B cell (primary cell): ENCODE data around the gene TRPM6. TPM values are rescaled to one million over a fixed set of nuclear protein-coding genes. Genes with fewer than 3 reads are reported as not detected.

ENCODE experiments used
- ATAC-seq: fragments of 200-7000 bp; cut with Tn5 transposase; one replicate; pipeline ENCODE4 v1.10.0; 2021; ENCODE audit warnings: low read depth, mild to moderate bottlenecking, moderate number of reproducible peaks, moderate library complexity
- CTCF ChIA-PET: fragments of 350-600 bp; sonication (Branson Sonifier 250); formaldehyde crosslinking; loops from one replicate; lab custom pipeline; 2021; ENCODE audit warnings: antibody characterized with exemption, inconsistent platforms; lab: Charles Lee
- POLR2A ChIA-PET: fragments of 350-600 bp; sonication (Branson Sonifier 250); formaldehyde crosslinking; loops from one replicate; lab custom pipeline; 2021; ENCODE audit warnings: antibody characterized with exemption; lab: Charles Lee
- DNase-seq: peaks from one replicate; pipeline ENCODE4 v3.0.0; 2013
- H2AFZ ChIP-seq: 2 replicates; pipeline ENCODE4 v1.6.1; 2012; ENCODE audit warnings: mild to moderate bottlenecking, low read depth, low read length; ENCODE audit not compliant: insufficient read depth, poor library complexity, severe bottlenecking
- H3K27ac ChIP-seq, 2 donors: 1 replicate in 1 of 2; 2 replicates in 1 of 2; pipeline ENCODE4 v1.5.1; 2012 to 2013; ENCODE audit warnings: low read length in 2 of 2, mild to moderate bottlenecking in 2 of 2, moderate library complexity in 1 of 2
- H3K27me3 ChIP-seq, 4 experiments: fragments of 200-600 bp in 1 of 4; sonication (generic) in 1 of 4; replicated peaks in 1 of 4; 1 replicate in 2 of 4; 2 replicates in 2 of 4; pipeline versions ENCODE4 v1.6.1 to v1.7.0; 2013 to 2016; ENCODE audit warnings: low read length in 3 of 4, mild to moderate bottlenecking in 2 of 4, mixed read lengths in 1 of 4, moderate library complexity in 1 of 4; ENCODE audit not compliant: insufficient read depth in 4 of 4, control insufficient read depth in 3 of 4; ENCODE audit errors: control extremely low read depth in 1 of 4
- H3K36me3 ChIP-seq, 2 experiments: replicated peaks in 1 of 2; 1 replicate in 1 of 2; 2 replicates in 1 of 2; pipeline versions ENCODE4 v1.6.1 to v1.7.1; 2013; ENCODE audit warnings: low read length in 1 of 2; ENCODE audit not compliant: insufficient read depth in 2 of 2, control insufficient read depth in 1 of 2; ENCODE audit errors: control extremely low read depth in 1 of 2, extremely low read depth in 1 of 2
- H3K4me1 ChIP-seq, 2 donors: fragments of 200-600 bp in 1 of 2; sonication (generic) in 1 of 2; 1 replicate in 1 of 2; 2 replicates in 1 of 2; pipeline versions ENCODE4 v1.5.1 to v1.6.1; 2013 to 2017; ENCODE audit warnings: low read length in 2 of 2; ENCODE audit not compliant: control insufficient read depth in 2 of 2, insufficient read depth in 2 of 2
- H3K4me2 ChIP-seq: replicated peaks from 2 replicates; pipeline ENCODE3; 2012; ENCODE audit warnings: mild to moderate bottlenecking, low read depth, low read length; ENCODE audit not compliant: poor library complexity, severe bottlenecking
- H3K4me3 ChIP-seq, 5 experiments: fragments of 200-600 bp in 1 of 5; sonication (generic) in 1 of 5; 1 replicate in 3 of 5; 2 replicates in 2 of 5; pipeline versions ENCODE4 v1.5.1 to v1.7.0; 2011 to 2016; ENCODE audit warnings: low read length in 4 of 5, mild to moderate bottlenecking in 4 of 5, low read depth in 2 of 5, control low read depth in 1 of 5, moderate library complexity in 1 of 5; ENCODE audit not compliant: insufficient read depth in 1 of 5; ENCODE audit errors: control extremely low read depth in 1 of 5, extremely low read depth in 1 of 5
- H3K79me2 ChIP-seq: fragments of 200-600 bp; sonication (generic); one replicate; pipeline ENCODE4 v1.6.0; 2016; ENCODE audit warnings: low read length; ENCODE audit not compliant: control insufficient read depth, insufficient read depth
- H3K9ac ChIP-seq: fragments of 200-600 bp; sonication (generic); 2 replicates; pipeline ENCODE4 v1.6.1; 2017; ENCODE audit warnings: mild to moderate bottlenecking, low read length, moderate library complexity
- H3K9me3 ChIP-seq, 3 donors: one replicate each; pipeline versions ENCODE4 v1.6.1 to v1.7.1; 2013; ENCODE audit warnings: low read length in 2 of 3; ENCODE audit not compliant: control insufficient read depth in 2 of 3, insufficient read depth in 1 of 3; ENCODE audit errors: control extremely low read depth in 1 of 3
- H4K20me1 ChIP-seq: 2 replicates; pipeline ENCODE4 v1.6.0; 2012; ENCODE audit warnings: mild to moderate bottlenecking, low read length; ENCODE audit not compliant: insufficient read depth, control insufficient read depth, poor library complexity, severe bottlenecking
- H3K27ac Mint-ChIP-seq: one replicate; pipeline ENCODE4 v1.8.0; 2021; ENCODE audit warnings: mixed read lengths
- H3K27me3 Mint-ChIP-seq: one replicate; pipeline ENCODE4 v1.8.0; 2021; ENCODE audit warnings: mixed read lengths
- H3K4me1 Mint-ChIP-seq: one replicate; pipeline ENCODE4 v1.8.0; 2021; ENCODE audit warnings: mixed read lengths
- H3K4me3 Mint-ChIP-seq: one replicate; pipeline ENCODE4 v1.8.0; 2021; ENCODE audit warnings: mixed read lengths
- H3K9me3 Mint-ChIP-seq: one replicate; pipeline ENCODE4 v1.8.0; 2022; ENCODE audit warnings: mixed read lengths; ENCODE audit not compliant: insufficient read depth
- CTCF ChIP-seq: fragments of 200-600 bp; IDR thresholded peaks from one replicate; pipeline ENCODE4 v1.8.0; 2022; ENCODE audit warnings: antibody characterized with exemption, mild to moderate bottlenecking
- EZH2 ChIP-seq: IDR thresholded peaks from 2 replicates; pipeline ENCODE4 v1.6.1; 2012; ENCODE audit warnings: borderline replicate concordance, low read depth, mild to moderate bottlenecking, moderate library complexity, low read length; ENCODE audit not compliant: insufficient read depth, poor library complexity, severe bottlenecking
- WGBS: methylation state at CpG from one replicate; pipeline ENCODE4 v1.1.5; 2013; ENCODE audit warnings: missing lambda C conversion rate; ENCODE audit not compliant: insufficient coverage; 5-methylcytosine and 5-hydroxymethylcytosine counted together
- intact Hi-C: fragments of 100-400 bp; cut with micrococcal nuclease; formaldehyde crosslinking; loops from one replicate; pipeline ENCODE4 v1.10.0; 2022
- polyA plus RNA-seq: library from polyadenylated mRNA; depleted of rRNA; stranded (reverse); fragments of >200 nt; gene quantifications from 2 replicates; pipeline ENCODE4 v1.2.3, GENCODE V29; 2012
- total RNA-seq, 2 donors: library from RNA; stranded (reverse); fragments of 120-200 nt in 1 of 2; gene quantifications; 1 replicate in 1 of 2; 2 replicates in 1 of 2; pipeline versions ENCODE4 v1.2.3 to v1.2.4, GENCODE V29; 2013 to 2022

Gene TRPM6
- total and polyA plus RNA-seq, 2 donors (not counting 1 experiment from before 2014, with no cell fraction given): not detected

- Mint-ChIP-seq H3K9me3 (no peaks in the 10 kb centered on the region), H3K27me3 (peaks cover 29% of the 10 kb centered on the region), H3K27ac (no peak overlapping the region), H3K4me1 (no peaks in the 10 kb centered on the region), H3K4me3 (no peak overlapping the region)
- H3K4me3 ChIP-seq: no peak overlapping the region
- H3K36me3 ChIP-seq: no peaks in the 10 kb centered on the region
- intact Hi-C loops: no loop called here
- H3K27ac ChIP-seq: no peak overlapping the region
- H3K4me2 ChIP-seq: no peak overlapping the region
- TF ChIP-seq EZH2 (no peak), CTCF (no peak)
- H4K20me1 ChIP-seq: no peaks in the 10 kb centered on the region
- 92% methylated on average over 2 of the region's 6 CpGs for WGBS
- H2AFZ ChIP-seq: no peak overlapping the region
- DNase-seq (no peak), ATAC-seq (no peak)
- H3K9me3 ChIP-seq: no peaks in the 10 kb centered on the region
- no peak overlapping the region for H3K9ac ChIP-seq
- peaks cover 0 to 6% (median 2%) of the 10 kb centered on the region in 4 experiments for H3K27me3 ChIP-seq
- ChIA-PET CTCF (interaction anchor here (0.9 to 13.6 kb wide), 11 partner anchors 12 to 430 kb away, joined by 3 to 335 read pairs (median 5); partner anchors contain the start of genes NMRK1 and OSTF1), POLR2A (no interaction called here)
- H3K4me1 ChIP-seq: no peaks in the 10 kb centered on the region
- H3K79me2 ChIP-seq: no peaks in the 10 kb centered on the region
These were observed 116.0 kb downstream of the TRPM6 start for GRCh38 chr9:74771672-74772071.

- DNase-seq: no peak
- no peak for ATAC-seq
- peak; percentile 62 for TF ChIP-seq CTCF
- TF ChIP-seq EZH2: no peak
- Mint-ChIP-seq H3K4me1 (no peaks in the 10 kb centered on the region), H3K4me3 (no peak overlapping the region), H3K27ac (no peak overlapping the region), H3K9me3 (no peaks in the 10 kb centered on the region), H3K27me3 (peaks cover 29% of the 10 kb centered on the region)
- intact Hi-C loops: no loop called here
- ChIA-PET POLR2A (no interaction called here), CTCF (interaction anchor here (1.0 to 13.6 kb wide), 5 partner anchors 13 to 306 kb away, joined by 3 to 335 read pairs (median 5); no protein-coding TSS in a partner anchor)
- H3K4me1 ChIP-seq: no peaks in the 10 kb centered on the region
- no peak overlapping the region for H3K27ac ChIP-seq
- no peaks in the 10 kb centered on the region for H3K9me3 ChIP-seq
- no peak overlapping the region for H3K4me3 ChIP-seq
- no peaks in the 10 kb centered on the region for H3K36me3 ChIP-seq
- H4K20me1 ChIP-seq: no peaks in the 10 kb centered on the region
- H2AFZ ChIP-seq: no peak overlapping the region
- no CpG with 5 or more reads among the region's 7 CpGs for WGBS
- H3K27me3 ChIP-seq: peaks cover 0 to 6% (median 2%) of the 10 kb centered on the region in 4 experiments
- no peak overlapping the region for H3K4me2 ChIP-seq
- no peaks in the 10 kb centered on the region for H3K79me2 ChIP-seq
- H3K9ac ChIP-seq: no peak overlapping the region
These were observed 116.5 kb downstream of the TRPM6 start for GRCh38 chr9:74771262-74771585.
